GM18873 (cell line): ENCODE data around the gene SEPTIN1.

Experiments
- ATAC-seq: cut with Tn5 transposase; IDR thresholded peaks from one replicate; pipeline ENCODE4 v1.9.1; 2021; ENCODE audit warnings: mild to moderate bottlenecking, moderate library complexity, moderate number of reproducible peaks; ENCODE audit not compliant: unreplicated experiment, low FRiP score

SEPTIN1 gene

GRCh38 chr16:30382111-30382881 is at the start of gene SEPTIN1:
Gene SEPTIN1 (minus strand): TSS chr16:30382561. CDS start chr16:30382542, 19 bp downstream.
- no peak for ATAC-seq

GRCh38 chr16:30430428-30430970 is 48.1 kb upstream of the SEPTIN1 start:
- no peak for ATAC-seq

GRCh38 chr16:30429678-30430427 is 47.5 kb upstream of the SEPTIN1 start, which contains the start of gene DCTPP1:
Gene DCTPP1 (minus strand): TSS chr16:30430030. CDS start chr16:30429980, 50 bp downstream.
- peak; percentile 95 for ATAC-seq

GRCh38 chr16:30429418-30429677 is 47.0 kb upstream of the SEPTIN1 start:
- ATAC-seq = no peak

- no peak for ATAC-seq
Observed at GRCh38 chr16:30428055-30428454, 45.7 kb upstream of the SEPTIN1 start.

- ATAC-seq = no peak
Observed at GRCh38 chr16:30421010-30421409, 38.6 kb upstream of the SEPTIN1 start.

- ATAC-seq = no peak
Observed at GRCh38 chr16:30418350-30419181, 36.2 kb upstream of the SEPTIN1 start.

- peak; percentile 62 for ATAC-seq
Observed at GRCh38 chr16:30417529-30418349, 35.4 kb upstream of the SEPTIN1 start.

- ATAC-seq = no peak
Observed at GRCh38 chr16:30416624-30417528, 34.5 kb upstream of the SEPTIN1 start.

- no peak for ATAC-seq
Observed at GRCh38 chr16:30416047-30416603, 33.8 kb upstream of the SEPTIN1 start.

- no peak for ATAC-seq
Observed at GRCh38 chr16:30414159-30414558, 31.8 kb upstream of the SEPTIN1 start.

- no peak for ATAC-seq
Observed at GRCh38 chr16:30413112-30413806, 30.9 kb upstream of the SEPTIN1 start.

GRCh38 chr16:30409125-30410060 is 27.0 kb upstream of the SEPTIN1 start:
- no peak for ATAC-seq

GRCh38 chr16:30407804-30408534 is 25.6 kb upstream of the SEPTIN1 start:
- no peak for ATAC-seq

- peak; percentile 64 for ATAC-seq
Observed at GRCh38 chr16:30407102-30407803, 24.9 kb upstream of the SEPTIN1 start, which contains the start of gene ZNF771. Gene ZNF771 (plus strand): TSS chr16:30407606. CDS start chr16:30408054, 448 bp downstream.

GRCh38 chr16:30406795-30407101 is 24.4 kb upstream of the SEPTIN1 start:
- no peak for ATAC-seq
